22Rv1 (cell line): ENCODE data around the gene MAP7.

ENCODE experiments used
- H3K27ac ChIP-seq: fragments of 450-650 bp; 2 replicates; pipeline ENCODE4 v1.5.1; 2017
- ZFX ChIP-seq: fragments of 450-650 bp; IDR thresholded peaks from 2 replicates; pipeline ENCODE4 v1.6.1; 2017; ENCODE audit warnings: antibody characterized with exemption, borderline replicate concordance
- TF ChIP-seq, protein P1 (sequence below): fragments of 450-650 bp; IDR thresholded peaks from 2 replicates; pipeline ENCODE4 v1.5.1; 2017; ENCODE audit warnings: mild to moderate bottlenecking

MAP7 gene

DNA sequence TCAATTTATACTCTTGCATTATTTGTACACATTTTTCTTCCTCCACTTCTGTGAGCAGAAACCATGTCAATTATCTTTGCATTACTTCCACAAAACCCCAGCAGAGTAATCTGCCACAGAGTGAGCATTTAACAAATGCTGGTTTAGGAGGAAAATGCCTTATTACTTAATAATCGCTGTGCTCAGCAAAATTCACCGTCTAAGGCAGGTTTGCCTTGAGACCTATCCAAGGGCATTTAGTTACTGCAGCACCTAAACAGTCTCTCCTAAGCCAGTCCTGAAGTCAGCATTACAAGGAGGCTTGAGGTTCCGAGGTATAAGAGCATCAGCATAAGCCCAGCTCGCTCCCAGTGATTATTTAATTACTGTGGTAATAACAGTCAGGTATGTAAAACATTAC is 28.3 kb downstream of the MAP7 start:
- TF ChIP-seq, protein P1, sequence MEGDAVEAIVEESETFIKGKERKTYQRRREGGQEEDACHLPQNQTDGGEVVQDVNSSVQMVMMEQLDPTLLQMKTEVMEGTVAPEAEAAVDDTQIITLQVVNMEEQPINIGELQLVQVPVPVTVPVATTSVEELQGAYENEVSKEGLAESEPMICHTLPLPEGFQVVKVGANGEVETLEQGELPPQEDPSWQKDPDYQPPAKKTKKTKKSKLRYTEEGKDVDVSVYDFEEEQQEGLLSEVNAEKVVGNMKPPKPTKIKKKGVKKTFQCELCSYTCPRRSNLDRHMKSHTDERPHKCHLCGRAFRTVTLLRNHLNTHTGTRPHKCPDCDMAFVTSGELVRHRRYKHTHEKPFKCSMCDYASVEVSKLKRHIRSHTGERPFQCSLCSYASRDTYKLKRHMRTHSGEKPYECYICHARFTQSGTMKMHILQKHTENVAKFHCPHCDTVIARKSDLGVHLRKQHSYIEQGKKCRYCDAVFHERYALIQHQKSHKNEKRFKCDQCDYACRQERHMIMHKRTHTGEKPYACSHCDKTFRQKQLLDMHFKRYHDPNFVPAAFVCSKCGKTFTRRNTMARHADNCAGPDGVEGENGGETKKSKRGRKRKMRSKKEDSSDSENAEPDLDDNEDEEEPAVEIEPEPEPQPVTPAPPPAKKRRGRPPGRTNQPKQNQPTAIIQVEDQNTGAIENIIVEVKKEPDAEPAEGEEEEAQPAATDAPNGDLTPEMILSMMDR = no peak
- no peak for TF ChIP-seq ZFX
- H3K27ac ChIP-seq = no peak overlapping the region

DNA sequence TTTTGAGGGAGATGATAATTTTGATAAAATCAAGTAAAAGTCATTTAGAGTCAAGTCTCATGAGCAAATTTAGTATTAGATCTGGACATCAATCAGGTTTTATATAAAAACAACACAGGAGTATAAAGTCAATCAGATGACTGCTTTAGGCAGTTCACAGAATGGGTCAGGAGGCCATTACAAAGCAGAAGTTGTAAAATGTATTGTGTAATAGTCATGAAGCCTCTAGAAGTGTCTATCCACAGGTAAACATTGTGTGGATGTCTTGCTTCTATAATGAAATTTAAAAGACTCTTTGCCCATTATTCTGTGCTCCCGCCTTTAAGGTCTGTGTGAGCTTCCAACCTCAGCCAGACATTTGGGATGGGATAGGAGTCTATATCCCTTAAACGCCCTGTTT is 28.8 kb downstream of the MAP7 start:
- no peak overlapping the region for H3K27ac ChIP-seq
- TF ChIP-seq ZFX = no peak
- TF ChIP-seq, protein P1 = no peak

DNA sequence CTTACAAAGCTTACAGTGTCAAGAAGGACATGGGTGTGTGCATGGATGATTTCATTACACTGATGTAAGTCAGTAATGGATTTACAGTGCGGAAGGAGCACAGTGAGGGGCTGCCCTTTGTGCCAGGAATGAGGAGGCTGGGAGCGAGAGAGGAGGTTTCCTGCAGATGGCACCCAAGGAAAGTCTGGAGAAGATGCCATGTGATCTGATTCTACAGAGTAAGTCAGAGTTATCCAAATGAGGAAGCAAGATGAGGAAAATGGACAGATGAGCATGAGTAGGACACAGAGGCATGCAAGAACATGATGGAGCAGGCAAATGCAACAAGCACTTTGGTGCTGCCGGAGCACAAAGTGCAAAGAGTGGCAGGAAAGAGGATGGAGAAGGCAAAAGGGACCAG is 29.7 kb downstream of the MAP7 start:
- no peak overlapping the region for H3K27ac ChIP-seq
- TF ChIP-seq ZFX = no peak
- TF ChIP-seq, protein P1 = no peak

DNA sequence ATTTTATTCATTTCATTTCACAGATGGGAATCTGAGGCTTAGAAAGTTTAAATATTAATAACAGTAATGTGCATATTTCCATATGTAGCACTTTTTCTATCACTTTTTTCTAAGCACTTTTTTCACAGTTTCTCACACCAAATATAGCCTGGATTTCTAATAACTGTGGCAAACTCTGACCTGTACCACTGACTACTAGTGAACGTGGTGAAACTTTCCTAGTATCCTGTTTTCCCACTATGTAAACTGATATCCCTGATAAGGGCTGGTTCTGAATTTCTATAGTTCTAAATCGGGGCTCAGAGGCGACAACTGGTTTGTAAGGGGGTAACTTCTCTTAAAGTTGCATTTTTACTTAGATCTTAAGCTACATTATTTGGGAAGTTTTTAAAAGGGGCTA is 32.6 kb downstream of the MAP7 start:
- TF ChIP-seq, protein P1 = no peak
- no peak for TF ChIP-seq ZFX
- H3K27ac ChIP-seq = no peak overlapping the region

DNA sequence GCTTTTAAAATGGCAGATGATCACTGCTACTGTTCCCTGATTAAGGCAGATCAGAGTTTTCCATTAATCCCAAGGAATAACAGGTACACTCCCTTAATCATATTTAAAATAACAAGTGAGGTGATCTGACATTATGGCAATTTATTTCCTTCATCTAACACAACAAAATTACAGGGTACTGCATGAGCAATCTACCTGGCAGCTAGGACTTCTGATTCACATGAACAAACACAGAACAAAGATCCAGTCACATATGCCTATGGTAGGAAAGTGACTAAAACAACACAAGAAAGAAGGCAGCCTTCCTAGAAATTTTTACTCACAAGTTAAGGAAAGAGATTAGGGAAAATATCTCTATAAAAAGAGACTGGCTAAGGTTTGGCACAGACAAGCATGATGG is 33.2 kb downstream of the MAP7 start:
- no peak overlapping the region for H3K27ac ChIP-seq

DNA sequence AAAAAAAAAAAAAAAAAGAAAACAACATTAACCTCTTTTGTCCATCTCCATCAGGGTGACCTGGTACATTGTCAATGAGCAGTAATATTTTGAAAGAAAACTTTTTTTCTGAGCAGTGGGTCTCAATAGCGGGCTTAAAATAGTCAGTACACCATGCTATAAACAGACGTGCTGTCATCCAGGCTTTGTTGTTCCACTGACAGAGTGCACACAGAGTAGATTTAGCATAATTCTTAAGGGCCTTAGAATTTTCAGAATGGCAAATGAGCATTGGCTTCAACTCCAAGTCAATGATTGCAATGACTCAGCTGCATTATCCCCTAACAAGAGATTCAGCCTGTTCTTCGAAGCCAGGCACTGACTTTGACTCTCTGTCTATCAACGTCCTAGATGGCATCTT is 35.6 kb downstream of the MAP7 start:
- TF ChIP-seq, protein P1 = no peak
- no peak for TF ChIP-seq ZFX
- H3K27ac ChIP-seq = no peak overlapping the region

More for the DNA sequence above, 33.2 kb downstream of the MAP7 start:
- TF ChIP-seq, protein P1 = no peak
- no peak for TF ChIP-seq ZFX

DNA sequence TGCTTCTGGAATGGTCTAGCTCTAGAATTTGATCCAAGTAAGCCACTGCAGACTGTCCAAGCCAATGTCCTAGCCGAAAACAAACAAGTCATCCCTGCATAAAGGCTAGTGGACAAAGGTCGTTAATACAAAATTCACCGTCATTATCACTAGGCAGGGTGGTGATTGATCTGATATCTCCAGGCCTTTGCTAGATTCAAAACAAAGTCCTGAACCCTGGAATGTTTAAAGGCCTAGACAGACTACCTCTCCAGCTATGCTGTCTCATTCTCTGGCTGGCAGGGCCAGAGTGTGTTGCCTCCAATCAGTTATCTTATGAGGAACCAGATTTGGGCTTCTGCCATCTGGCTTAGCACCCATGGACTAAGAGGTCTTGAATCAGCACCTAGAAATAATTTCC is 38.3 kb downstream of the MAP7 start:
- TF ChIP-seq, protein P1 = no peak
- TF ChIP-seq ZFX = no peak
- H3K27ac ChIP-seq = no peak overlapping the region
